NCI-H146 treated with DMSO at 0.1 percent for 48 hours (cell line): Measurements from ENCODE around the gene CLEC16A.

Source experiments
- DNase-seq: peaks from one replicate; lab custom pipeline; 2025; ENCODE audit not compliant: unreplicated experiment; lab: John Stamatoyannopoulos, UW

CLEC16A gene

DNA sequence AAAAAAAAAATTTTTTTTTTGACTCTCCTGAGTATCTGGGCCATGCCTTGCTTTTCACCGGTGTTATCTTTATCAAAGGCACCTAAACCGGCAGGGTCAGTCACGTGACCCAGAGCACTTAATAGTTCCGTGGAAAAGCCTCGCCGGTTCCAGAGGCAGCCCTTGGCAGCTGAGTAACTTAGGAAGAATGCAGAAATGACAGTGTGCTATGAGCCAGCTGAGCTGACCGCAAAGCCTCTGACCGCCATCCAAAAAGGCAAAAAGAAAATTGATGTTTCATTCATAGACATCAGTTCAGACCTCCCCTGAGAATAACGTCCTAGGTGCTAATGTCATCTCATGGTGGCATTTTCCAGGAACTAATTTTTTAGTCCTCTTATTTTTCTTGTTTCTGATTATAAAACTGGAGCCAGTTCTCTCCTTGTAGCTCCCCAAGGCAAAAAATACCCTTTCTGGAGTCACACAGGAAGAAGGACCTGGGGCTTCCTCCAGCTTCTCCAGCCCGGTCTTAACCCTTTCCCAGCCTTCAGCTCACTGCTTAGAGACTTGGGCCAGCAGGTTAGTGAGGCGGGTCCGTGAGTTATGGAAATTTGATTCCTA is 189.1 kb downstream of the CLEC16A start:
- no peak for DNase-seq

DNA sequence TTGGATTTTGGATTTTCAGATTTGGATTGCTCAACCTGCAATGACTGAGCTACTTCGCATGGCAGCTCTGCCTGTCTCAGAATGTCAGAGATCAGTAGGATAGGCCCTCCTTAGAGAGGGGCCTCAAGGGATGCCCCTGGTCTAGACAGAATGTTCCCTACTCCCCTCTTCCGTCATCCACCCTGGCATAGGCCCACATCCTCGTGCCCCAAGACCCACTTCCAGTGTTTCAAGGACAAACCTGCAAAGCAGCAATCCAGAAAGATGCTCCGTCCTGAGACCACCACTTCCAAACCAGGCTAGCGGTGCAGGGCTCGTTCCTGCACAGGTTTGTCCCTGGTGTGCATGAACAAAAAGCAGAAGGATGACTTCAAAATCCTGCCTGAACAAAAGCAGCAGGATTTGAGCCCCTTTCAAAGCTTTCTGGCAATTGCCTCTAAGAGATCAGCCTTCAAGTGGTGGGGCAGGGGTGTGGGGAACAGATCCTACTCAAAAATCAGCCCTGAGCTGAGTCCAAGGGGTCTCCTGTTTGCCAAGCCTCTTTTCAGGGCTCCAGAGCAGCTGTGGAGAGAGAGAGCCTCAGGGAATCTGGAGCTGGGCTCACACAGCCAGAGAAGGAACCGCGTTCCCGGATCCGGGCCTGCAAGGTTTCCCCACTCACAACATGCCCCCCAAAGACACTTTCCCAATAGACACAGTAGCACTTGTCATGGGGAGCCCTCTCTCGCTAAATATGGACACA is 190.5 kb downstream of the CLEC16A start:
- no peak for DNase-seq

DNA sequence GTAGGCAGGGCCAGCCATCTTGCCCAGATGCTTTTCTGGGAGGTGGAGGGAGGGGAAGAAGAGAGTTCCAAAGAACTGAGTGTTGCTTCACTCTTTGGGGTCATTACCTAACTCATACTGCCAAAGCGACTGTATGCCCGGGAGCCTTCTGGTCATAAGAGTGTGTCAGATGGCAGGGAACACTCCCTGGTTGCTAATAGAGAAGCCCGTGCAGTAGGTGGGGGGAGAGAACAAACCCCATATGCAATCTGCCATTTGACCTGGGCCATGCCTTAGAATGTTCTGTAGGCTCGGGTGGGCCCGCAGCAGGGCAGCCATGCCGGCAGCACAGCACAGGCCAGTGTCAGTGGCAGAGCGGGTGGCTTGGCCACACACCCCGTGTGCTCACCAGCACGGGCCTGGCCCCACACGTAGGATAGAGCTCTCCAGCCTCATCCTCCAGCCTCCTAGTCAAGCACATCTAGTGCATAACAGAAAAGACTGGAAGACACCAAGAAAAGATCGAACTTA is 191.2 kb downstream of the CLEC16A start:
- DNase-seq, result no peak

DNA sequence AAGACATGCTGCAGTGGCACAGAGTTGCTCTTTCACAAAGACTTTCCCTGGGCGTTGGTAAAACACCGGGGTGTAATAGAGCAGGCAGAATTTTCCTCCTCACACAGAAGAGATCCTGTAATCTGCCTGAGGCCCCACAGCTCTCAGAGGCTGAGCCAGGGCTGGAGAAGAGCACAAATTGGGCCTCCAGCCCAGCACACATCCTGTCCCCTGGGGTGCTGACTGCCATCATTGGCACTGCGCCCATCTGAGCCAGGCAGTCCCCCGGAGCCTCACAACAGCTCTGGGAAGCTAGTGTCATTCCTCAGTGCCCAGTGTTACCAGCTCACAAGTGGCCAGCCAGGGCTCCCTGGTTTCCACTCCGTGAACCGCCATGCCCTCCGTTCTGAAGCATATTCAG is 192.2 kb downstream of the CLEC16A start:
- peak; percentile 57 for DNase-seq

DNA sequence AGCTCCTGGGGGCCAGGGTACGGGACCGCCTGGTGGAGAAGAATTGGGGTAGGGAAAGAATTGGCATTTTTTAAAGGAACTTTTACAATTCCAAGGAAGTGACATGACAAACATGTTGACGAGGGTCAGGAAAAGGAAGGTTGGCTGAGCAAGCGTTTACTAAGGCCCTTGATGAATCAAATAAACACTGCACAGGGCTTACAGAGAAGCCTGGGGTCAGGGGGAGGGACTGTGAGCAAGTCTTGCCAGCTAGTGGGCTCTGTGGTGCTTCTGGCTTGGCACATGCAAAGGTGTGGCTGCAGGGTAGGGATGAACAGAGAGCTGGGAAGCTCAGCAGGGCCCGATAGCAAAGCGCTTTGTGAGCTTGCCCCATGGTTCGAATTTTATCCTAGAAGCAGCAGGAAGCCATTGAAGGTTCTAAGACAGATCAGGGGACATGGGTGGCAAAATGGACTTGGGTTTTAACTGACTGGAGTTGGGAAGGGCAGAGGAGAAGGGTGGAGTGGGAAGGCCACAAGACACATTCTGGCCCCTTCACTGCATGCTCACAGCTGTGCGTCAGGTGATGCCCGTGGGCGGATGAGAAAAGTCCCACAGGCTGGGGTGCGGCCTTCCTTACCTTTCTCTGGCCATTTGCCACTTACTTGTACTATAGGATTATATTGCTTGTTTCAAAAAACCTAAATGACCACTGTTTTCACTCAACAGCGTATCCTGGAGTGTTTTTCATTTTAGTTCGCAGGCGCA is 193.8 kb downstream of the CLEC16A start:
- DNase-seq, result no peak

DNA sequence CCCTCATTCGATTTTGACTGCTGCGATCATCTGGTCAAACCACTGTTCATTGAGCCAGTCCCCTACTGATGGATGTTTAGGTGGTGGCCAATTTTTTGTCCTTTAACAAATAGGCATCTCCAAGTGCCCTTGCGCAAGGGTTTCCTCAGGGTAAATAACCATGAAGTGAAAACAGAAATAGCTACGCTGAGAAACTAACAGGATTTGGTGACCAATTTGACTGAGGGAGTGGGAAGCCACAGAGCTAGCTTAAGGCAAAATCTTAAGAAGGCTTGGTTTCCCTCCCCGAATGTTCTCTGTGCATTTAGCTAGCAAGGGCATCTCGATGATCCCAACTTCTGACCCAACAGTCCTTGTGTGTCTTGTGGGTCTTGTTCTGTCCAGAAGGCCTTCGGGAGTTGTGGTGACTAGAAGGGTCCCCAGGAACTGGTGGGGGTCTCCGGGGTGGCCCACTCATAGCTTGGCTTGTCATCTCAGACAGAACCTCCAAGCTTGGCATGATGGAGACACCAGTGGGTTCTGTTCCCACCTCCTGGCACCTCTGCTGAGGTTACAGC is 194.5 kb downstream of the CLEC16A start:
- DNase-seq, result no peak

DNA sequence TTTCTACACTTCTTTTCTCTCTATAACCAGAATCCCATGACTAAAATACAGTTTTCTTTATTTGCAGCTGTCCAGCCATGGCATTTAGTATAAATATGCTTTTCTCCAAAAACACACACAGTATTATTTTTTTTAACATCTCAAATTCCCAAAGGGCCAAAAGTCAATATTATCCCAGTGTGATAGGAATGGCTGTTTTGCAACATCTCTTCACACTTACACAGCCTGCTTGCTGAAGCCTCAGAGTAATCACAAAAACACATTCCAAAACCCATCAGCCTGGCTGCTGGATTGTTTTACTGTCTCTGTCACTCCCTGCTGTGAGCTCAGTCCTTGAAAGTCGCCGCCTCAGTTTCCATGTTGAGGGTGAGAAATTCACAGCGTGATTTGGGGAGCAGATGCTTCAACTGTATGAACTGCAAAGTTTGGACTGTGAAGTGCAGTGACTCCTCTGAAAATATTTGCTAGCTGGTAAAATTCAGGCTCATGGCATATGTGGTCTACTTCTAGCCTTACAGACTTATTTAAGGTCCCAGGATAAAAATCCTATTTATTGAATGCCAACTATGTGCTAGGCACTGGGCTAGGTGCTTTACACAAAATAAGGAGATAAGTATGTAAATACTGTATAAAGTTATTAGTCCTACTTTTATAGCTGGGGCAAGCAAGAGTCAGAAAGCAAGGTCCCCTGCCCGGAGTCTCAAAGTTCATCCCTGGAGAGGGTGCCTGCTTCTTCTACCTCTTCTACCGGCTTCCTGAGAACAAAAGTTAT is 195.1 kb downstream of the CLEC16A start:
- DNase-seq, result no peak

DNA sequence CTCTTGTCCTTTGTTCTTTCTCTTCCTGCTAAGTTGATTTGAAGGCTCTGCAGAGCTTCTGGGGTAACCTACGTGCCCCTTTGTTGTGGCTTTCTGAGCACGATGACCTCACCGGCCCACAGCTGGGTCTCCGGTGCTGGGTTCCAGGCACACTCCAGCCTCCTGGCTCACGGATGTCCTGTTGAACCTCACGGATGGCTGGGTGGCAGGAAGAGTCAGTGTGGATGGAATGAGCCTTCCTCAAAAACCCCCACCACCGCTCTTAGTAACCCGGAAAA is 195.7 kb downstream of the CLEC16A start:
- DNase-seq, result no peak

DNA sequence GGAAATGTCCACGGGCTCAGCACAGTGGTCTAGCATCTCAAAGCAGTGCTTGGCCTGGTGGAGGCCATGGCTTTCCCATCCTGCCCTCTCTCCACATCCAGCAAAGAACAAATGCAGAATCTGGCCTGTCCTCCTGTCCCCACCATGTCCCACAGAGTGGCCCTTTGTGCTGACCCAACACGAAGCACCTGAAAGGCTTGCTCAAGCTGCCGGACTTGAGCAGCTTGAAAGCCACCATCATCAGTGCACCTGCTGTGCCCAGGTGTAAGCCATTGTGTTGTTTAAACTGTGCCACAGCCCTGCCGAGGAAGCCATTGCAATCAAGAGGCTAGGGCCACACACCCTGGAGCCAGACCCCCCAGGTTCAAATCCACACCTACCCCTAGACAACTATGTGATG is 196.1 kb downstream of the CLEC16A start:
- peak; percentile 77 for DNase-seq

DNA sequence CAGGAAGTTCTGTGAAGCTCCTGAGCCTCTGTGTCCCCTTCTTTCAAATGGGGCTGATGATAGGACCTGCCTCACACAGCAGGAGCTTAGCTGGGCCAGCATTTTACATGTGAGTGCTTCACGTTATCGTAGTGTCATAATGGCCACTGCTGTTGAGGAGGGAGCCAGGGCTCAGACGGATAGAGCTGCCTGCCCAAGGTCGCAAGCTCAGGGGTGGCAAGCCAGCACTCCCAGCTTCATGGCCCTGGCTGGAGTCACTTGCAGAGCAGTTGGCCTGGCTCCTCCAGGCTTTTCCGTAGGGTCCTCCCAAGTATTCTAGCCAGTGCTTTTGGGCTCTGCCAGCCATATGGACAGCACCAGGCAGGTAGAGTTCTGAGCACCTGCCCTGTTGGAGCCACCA is 196.5 kb downstream of the CLEC16A start:
- no peak for DNase-seq

DNA sequence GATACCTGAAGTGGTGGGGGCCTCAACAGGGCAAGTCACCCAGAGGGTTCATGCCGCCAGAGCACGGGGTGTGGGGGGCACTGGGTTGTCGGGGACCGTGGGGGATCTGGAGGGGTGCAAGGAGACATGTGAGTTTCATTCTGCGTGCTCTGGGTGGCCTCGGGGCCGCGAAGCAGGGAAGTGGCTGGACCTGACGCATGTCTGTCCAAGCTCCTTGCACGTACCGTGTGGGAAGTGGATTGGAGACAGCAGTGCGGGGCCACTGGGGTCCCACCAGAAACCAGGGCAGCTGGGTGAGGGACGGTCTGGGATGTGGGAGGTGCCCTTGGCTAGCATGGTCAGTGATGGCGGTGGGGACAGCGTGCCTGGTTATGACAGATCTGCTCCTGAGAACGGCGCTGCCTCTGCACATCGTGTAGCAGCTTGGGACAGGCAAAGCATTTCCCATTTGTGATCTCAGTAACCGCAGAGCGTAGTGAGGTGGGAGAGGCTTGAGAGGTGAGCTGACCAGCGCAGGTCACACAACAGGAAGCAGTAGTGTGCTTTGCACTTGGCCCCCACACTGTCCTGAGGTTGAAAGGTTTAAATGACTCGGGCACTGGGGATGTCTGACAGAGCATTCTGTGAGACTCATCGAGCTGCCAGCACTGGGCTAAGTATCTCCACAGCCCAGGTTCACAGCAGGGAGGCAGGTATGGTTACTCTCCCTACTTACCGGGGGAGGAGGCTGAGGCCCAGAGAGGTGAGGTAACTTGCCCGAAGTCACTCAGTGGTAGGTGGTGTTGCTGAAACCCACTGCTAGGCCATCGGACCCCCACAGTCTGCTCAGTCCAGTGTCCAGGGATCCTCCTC is 197.3 kb downstream of the CLEC16A start:
- no peak for DNase-seq

DNA sequence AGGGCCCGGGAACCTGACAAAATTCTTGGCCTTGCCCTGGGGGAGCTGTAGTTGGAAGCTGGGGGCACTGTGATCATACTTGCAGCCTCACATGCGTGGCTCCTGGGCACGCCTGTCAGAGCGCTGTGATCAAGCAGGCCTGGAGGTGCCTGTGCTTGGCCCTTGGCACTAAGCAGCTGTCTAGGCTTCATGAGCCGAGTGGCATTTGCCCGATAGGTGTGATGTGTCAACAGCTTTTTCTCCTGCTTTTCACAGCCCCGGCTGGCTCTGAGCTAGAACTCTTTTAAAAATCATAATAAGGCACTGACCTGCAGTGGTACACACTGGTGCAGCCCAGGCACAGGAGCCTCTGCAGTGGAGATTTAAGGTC is 197.9 kb downstream of the CLEC16A start:
- DNase-seq, result no peak

DNA sequence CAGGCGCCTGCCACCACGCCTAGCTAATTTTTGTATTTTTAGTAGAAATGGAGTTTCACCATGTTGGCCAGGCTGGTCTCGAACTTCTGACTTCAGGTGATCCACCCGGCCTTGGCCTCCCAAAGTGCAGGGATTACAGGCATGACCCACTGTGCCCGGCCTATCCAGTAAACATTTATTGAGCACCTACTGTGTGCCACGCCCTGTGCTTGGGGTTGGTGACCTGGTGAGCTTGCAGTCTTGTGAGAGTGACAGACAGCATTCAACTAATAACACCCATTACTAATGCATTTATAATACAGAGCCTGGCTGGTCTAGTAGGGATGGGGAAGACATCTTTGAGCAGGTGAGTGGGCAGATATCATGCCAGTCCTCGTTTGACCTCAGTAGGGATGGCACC is 198.6 kb downstream of the CLEC16A start:
- no peak for DNase-seq

DNA sequence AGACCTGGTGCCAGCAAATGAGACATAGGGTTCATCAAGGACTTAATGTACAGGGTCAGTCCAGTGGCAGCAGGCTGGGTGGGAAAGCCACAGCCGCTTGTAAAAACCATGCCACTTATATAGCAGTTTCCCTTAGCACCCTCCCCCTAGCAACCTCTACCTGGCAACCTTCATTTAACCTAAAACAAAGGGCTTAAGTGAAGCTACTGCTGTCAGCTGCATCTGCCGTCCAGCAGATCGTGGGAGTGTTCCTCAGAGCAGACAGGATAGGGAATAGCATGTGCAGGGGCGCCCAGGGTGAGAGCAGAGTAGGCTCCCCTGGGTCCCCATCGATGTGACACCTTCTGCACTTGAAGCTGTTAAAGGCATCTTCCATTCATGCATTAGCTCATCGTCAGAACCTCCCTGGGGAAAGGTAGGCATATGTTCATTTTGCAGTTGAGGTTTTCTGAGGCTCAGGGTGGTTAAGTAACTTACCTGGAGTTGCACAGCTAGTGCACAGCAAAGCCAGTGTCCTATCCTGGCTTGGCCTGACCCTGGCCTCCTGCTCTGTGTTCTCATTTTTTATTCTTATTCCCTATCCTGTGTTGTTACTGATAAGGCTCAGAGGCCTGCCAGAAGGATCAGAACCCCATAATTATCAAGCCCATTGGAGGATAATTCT is 199.1 kb downstream of the CLEC16A start:
- DNase-seq, result peak; percentile 14

DNA sequence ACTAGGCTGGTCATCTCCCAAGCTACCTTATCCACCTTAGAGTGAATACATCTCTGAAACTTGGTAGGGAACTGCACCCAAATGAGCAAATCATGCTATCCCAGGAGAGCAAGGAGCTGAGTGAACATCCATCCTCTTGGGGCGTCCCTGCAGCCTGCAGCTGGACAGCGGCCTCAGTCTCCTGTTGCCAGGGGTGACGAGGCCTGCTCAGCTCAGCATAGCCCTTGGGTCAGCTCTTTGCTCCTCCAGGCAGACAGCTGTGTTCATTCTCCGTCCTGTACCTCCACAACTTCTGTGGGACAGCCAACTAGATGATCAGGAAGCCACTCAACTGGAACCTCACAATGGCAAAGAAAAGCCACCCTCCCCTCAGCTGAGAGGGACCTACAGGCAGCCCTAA is 199.8 kb downstream of the CLEC16A start:
- DNase-seq, result no peak

DNA sequence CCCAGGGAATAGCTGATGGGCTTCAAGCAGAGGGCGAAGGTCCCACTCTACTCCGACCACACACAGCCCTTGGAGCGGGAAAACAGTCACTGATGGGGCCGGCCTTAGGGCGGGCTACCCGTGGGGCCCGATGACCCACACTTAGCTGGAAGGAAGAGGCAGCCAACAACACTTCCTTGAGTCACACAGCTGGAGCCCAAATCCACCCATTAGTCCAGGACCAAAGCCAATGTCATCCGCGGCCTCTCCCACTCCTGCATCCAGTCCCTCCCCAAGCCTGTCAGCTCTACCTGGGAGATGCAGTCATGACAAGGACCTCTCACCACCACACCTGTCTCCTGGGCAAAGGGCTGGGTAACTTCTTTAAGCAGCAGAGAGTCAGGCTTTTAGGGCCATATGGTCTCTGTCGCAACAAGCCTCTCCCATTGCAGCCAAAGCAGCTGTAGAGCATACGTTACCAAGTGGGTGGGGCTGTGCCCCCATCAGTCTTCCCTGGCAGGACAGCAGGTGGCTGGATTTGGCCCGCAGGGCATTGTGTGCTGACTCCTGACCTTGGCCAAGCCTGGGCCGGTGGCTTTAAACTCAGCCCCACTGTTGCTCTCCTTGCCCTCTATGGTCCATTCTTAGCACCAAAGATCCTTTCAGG is 200.9 kb downstream of the CLEC16A start:
- no peak for DNase-seq

DNA sequence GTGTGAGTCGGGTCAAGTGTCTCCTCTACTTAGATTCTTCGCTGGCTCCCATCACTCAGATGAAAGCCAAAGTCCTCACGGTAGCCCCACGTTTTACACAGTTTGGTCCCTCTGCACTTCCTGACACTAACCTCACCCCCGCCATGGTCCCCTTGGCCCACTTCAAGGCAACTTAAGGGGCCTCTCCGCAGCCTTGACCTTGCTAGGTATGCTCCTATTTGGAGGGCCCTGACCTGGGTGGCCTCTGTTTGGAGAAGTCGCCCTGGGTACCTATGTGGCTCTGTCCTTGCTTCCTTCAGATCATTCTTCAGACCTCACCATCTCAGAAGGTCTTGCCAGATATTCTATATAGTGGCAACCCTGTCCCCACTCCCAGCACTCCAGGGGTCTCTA is 201.5 kb downstream of the CLEC16A start:
- DNase-seq, result no peak

DNA sequence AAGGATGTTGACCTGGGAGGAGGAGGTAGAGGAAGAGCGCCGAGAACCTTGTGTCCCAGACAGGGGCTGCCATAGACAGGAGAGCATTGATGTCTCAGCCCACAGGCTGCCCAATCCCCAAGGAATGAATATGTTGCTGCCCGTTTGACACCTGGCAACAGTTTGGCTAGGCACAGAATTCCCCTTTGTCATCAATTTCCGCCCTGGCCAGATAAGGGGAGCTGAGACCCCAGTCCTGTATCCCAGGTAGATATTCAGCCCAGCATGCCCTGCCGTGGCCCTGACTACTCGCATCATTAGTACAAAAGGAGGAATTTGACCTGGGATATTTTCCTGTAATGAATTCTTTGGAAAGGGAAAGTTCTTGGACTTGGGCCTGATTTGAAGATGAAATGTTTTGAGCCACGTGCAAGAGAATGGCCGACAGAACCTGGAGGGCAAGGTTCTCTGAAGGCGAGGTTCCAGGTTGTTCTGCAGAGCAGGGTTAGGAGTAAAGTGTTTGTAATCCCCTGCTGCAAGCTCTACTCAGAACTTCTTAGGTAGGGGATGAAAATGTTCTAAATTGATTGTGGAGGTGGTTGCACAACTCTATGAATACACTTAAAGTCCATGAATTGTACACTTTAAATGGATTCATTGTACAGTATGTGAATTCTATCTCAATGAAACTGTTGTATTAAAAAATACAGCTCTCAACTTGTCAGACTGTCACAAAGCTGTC is 202.8 kb downstream of the CLEC16A start:
- DNase-seq, result no peak
